Kidney tubule cell (primary cell): ENCODE results near the gene KHK.
"Not testable (repeated sequence)": the region's sequence is repeated elsewhere in the genome, so short reads cannot be mapped to it uniquely, and the experiment has no call there.

Experiments
- DNase-seq: peaks from one replicate; pipeline ENCODE4 v3.0.0-alpha.2; 2018; ENCODE audit warnings: low spot score

Gene KHK

GRCh38 chr2:27060323-27060722 lies 26.2 kb upstream of the KHK start:
- no peak for DNase-seq

- no peak for DNase-seq
These were observed 21.4 kb upstream of the KHK start for GRCh38 chr2:27065128-27065527.

- DNase-seq: no peak
These were observed 19.2 kb upstream of the KHK start for GRCh38 chr2:27067385-27067784.

GRCh38 chr2:27069436-27069835 lies 17.1 kb upstream of the KHK start:
- no peak for DNase-seq

- DNase-seq: no peak
These were observed 16.5 kb upstream of the KHK start for GRCh38 chr2:27069961-27070618.

GRCh38 chr2:27070653-27071276 lies 15.8 kb upstream of the KHK start:
- DNase-seq: no peak

- DNase-seq: peak; percentile 93
These were observed 15.1 kb upstream of the KHK start, which contains the start of gene OST4 for GRCh38 chr2:27071277-27071989. OST4 (minus strand) TSS chr2:27071654.

GRCh38 chr2:27071990-27072830 lies 14.4 kb upstream of the KHK start:
- peak; percentile 34 for DNase-seq

- no peak for DNase-seq
These were observed 13.7 kb upstream of the KHK start for GRCh38 chr2:27072920-27073319.

GRCh38 chr2:27073782-27074181 lies 12.8 kb upstream of the KHK start:
- DNase-seq: no peak

- no peak for DNase-seq
These were observed 11.6 kb upstream of the KHK start for GRCh38 chr2:27074738-27075565.

- not testable (repeated sequence) for DNase-seq
These were observed 11.1 kb upstream of the KHK start for GRCh38 chr2:27075566-27075871.

- DNase-seq: no peak
These were observed 10.2 kb upstream of the KHK start for GRCh38 chr2:27076323-27076722.

GRCh38 chr2:27077231-27077630 lies 9.3 kb upstream of the KHK start:
- no peak for DNase-seq

- DNase-seq: no peak
These were observed 8.0 kb upstream of the KHK start, which contains the start of gene EMILIN1 for GRCh38 chr2:27078267-27079194. EMILIN1 (plus strand) TSS chr2:27078615; CDS start chr2:27079066, 451 bp downstream.

GRCh38 chr2:27079233-27080139 lies 7.1 kb upstream of the KHK start:
- DNase-seq: no peak

GRCh38 chr2:27080140-27080469 lies 6.5 kb upstream of the KHK start:
- no peak for DNase-seq

GRCh38 chr2:27080603-27080936 lies 6.0 kb upstream of the KHK start:
- no peak for DNase-seq

- no peak for DNase-seq
These were observed 4.4 kb upstream of the KHK start for GRCh38 chr2:27081984-27082772.
